PFSK-1 (cell line): ENCODE data around the gene DDN.

Experiments
- POLR2AphosphoS5 ChIP-seq: IDR thresholded peaks from 2 replicates; pipeline ENCODE4 v1.6.1; 2012; ENCODE audit warnings: low read depth, mild to moderate bottlenecking, control low read depth, low read length, moderate library complexity
- REST ChIP-seq, 2 experiments: IDR thresholded peaks; 2 replicates each; pipeline versions ENCODE4 v1.6.1 to v1.8.0; 2011 to 2012; ENCODE audit warnings: low read depth in 2 of 2, low read length in 2 of 2, control low read depth in 1 of 2, inconsistent platforms in 1 of 2, mild to moderate bottlenecking in 1 of 2, moderate library complexity in 1 of 2; ENCODE audit not compliant: insufficient read depth in 1 of 2
- TAF1 ChIP-seq: IDR thresholded peaks from 2 replicates; pipeline ENCODE4 v1.6.1; 2012; ENCODE audit warnings: low read length, control low read depth, borderline replicate concordance; ENCODE audit not compliant: insufficient read depth

GRCh38 chr12:49031573-49032161 lies 32.5 kb upstream of the DDN start:
- TF ChIP-seq REST (IDR thresholded peaks at IDR 0.05; ENCODE audit: insufficient read depth in 1 of 2, low read depth in 2 of 2, low read length in 2 of 2) (no peak), POLR2AphosphoS5 (no peak), TAF1 (no peak)
